Activated CD8-positive, alpha-beta T cell treated with anti-CD3 and anti-CD28 coated beads, Interleukin-2, amount 10 ng/mL, durations not matched to agents 7 days and 5 days (primary cell): ENCODE measurements around the gene ZSCAN21. TPM values are rescaled to one million over a fixed set of nuclear protein-coding genes. Genes with fewer than 3 reads are reported as not detected.

Source experiments
- ATAC-seq: fragments of 150-1000 bp; cut with Tn5 transposase; one replicate; pipeline ENCODE4 v1.10.0; 2021; ENCODE audit warnings: moderate library complexity
- CTCF ChIA-PET: fragments of 350-600 bp; sonication (Branson Sonifier 250); formaldehyde crosslinking; loops from one replicate; lab custom pipeline; 2021; ENCODE audit warnings: antibody characterized with exemption; lab: Charles Lee
- POLR2A ChIA-PET: fragments of 350-600 bp; sonication (Branson Sonifier 250); formaldehyde crosslinking; loops from one replicate; lab custom pipeline; 2021; ENCODE audit warnings: antibody characterized with exemption; lab: Charles Lee
- DNase-seq: peaks from one replicate; pipeline ENCODE4 v3.0.0-alpha.2; 2020
- H3K27ac Mint-ChIP-seq: one replicate; pipeline ENCODE4 v1.8.0; 2021; ENCODE audit warnings: mild to moderate bottlenecking, mixed read lengths
- H3K27me3 Mint-ChIP-seq: one replicate; pipeline ENCODE4 v1.8.0; 2021; ENCODE audit warnings: low read depth, mixed read lengths
- H3K36me3 Mint-ChIP-seq: one replicate; pipeline ENCODE4 v1.8.0; 2021; ENCODE audit warnings: low read depth, mixed read lengths
- H3K4me1 Mint-ChIP-seq: one replicate; pipeline ENCODE4 v1.8.0; 2021; ENCODE audit warnings: low read depth, mixed read lengths
- H3K4me3 Mint-ChIP-seq: one replicate; pipeline ENCODE4 v1.8.0; 2021; ENCODE audit warnings: mild to moderate bottlenecking, mixed read lengths
- H3K9me3 Mint-ChIP-seq: one replicate; pipeline ENCODE4 v1.8.0; 2022; ENCODE audit warnings: mixed read lengths; ENCODE audit not compliant: insufficient read depth
- total RNA-seq, 2 experiments: library from RNA; stranded (reverse); gene quantifications; one replicate each; pipeline ENCODE4 v1.2.3, GENCODE V29; 2021

ZSCAN21 gene
- total RNA-seq, 2 experiments from 2014 or later = 5.8 to 7.5 TPM

- no peaks in the 10 kb centered on the region for H3K27me3 Mint-ChIP-seq
- H3K27ac Mint-ChIP-seq = peak overlapping the region; percentile 54
- POLR2A ChIA-PET = interaction anchor here (0.5 to 6.3 kb wide), 2 partner anchors 10 to 74 kb away, joined by 3 to 57 read pairs; partner anchors contain the start of genes AP4M1 and MCM7
- no peak for DNase-seq
- peaks cover 49% of the 10 kb centered on the region for H3K4me1 Mint-ChIP-seq
- peaks cover 53% of the 10 kb centered on the region for H3K36me3 Mint-ChIP-seq
- H3K4me3 Mint-ChIP-seq = peak overlapping the region; percentile 1
- CTCF ChIA-PET = interaction anchor here (1.3 to 1.7 kb wide), 2 partner anchors 38 to 40 kb away, joined by 3 to 4 read pairs; no protein-coding TSS in a partner anchor
- H3K9me3 Mint-ChIP-seq = no peaks in the 10 kb centered on the region
- ATAC-seq = peak; percentile 8
Measured at GRCh38 chr7:100090527-100091410, 41.2 kb downstream of the ZSCAN21 start.

- peaks cover 60% of the 10 kb centered on the region for H3K36me3 Mint-ChIP-seq
- no peak for DNase-seq
- POLR2A ChIA-PET = interaction anchor here (0.5 to 6.3 kb wide), 2 partner anchors 9 to 75 kb away, joined by 3 to 57 read pairs; partner anchors contain the start of genes AP4M1 and MCM7
Measured at GRCh38 chr7:100091411-100092181, 42.0 kb downstream of the ZSCAN21 start.

GRCh38 chr7:100093054-100093453, 43.5 kb downstream of the ZSCAN21 start:
- Mint-ChIP-seq H3K27me3 (no peaks in the 10 kb centered on the region), H3K27ac (no peak overlapping the region), H3K9me3 (no peaks in the 10 kb centered on the region), H3K36me3 (peaks cover 72% of the 10 kb centered on the region), H3K4me1 (peaks cover 56% of the 10 kb centered on the region), H3K4me3 (no peak overlapping the region)
- ATAC-seq (no peak), DNase-seq (no peak)
- ChIA-PET POLR2A (interaction anchor here (0.7 to 6.3 kb wide), 2 partner anchors 8 to 64 kb away, joined by 3 to 57 read pairs; partner anchors contain the start of genes AP4M1 and MCM7), CTCF (no interaction called here)

More at GRCh38 chr7:100091411-100092181, 42.0 kb downstream of the ZSCAN21 start:
- peaks cover 53% of the 10 kb centered on the region for H3K4me1 Mint-ChIP-seq
- CTCF ChIA-PET = interaction anchor here (1.0 kb wide), 1 partner anchor 10 kb away, joined by 3 read pairs; the partner anchor contains the start of genes AP4M1 and MCM7
- H3K9me3 Mint-ChIP-seq = no peaks in the 10 kb centered on the region
- no peak for ATAC-seq
- H3K27me3 Mint-ChIP-seq = no peaks in the 10 kb centered on the region
- H3K27ac Mint-ChIP-seq = no peak overlapping the region
- H3K4me3 Mint-ChIP-seq = no peak overlapping the region

- H3K36me3 Mint-ChIP-seq = peaks cover 76% of the 10 kb centered on the region
- CTCF ChIA-PET = no interaction called here
- no peak overlapping the region for H3K27ac Mint-ChIP-seq
- DNase-seq (no peak), ATAC-seq (no peak)
- H3K4me1 Mint-ChIP-seq = peaks cover 56% of the 10 kb centered on the region
- no peaks in the 10 kb centered on the region for H3K9me3 Mint-ChIP-seq
- H3K27me3 Mint-ChIP-seq = no peaks in the 10 kb centered on the region
- no peak overlapping the region for H3K4me3 Mint-ChIP-seq
- POLR2A ChIA-PET = interaction anchor here (6.3 kb wide), 1 partner anchor 7 kb away, joined by 57 read pairs; the partner anchor contains the start of genes AP4M1 and MCM7
Measured at GRCh38 chr7:100093498-100093897, 43.9 kb downstream of the ZSCAN21 start.

GRCh38 chr7:100093925-100094486, 44.4 kb downstream of the ZSCAN21 start:
- no peak for DNase-seq
- no peak for ATAC-seq
- POLR2A ChIA-PET = interaction anchor here (6.3 kb wide), 1 partner anchor 7 kb away, joined by 57 read pairs; the partner anchor contains the start of genes AP4M1 and MCM7
- CTCF ChIA-PET = no interaction called here
- Mint-ChIP-seq H3K9me3 (no peaks in the 10 kb centered on the region), H3K4me1 (peaks cover 60% of the 10 kb centered on the region), H3K27ac (no peak overlapping the region), H3K4me3 (no peak overlapping the region), H3K36me3 (peaks cover 81% of the 10 kb centered on the region), H3K27me3 (no peaks in the 10 kb centered on the region)

GRCh38 chr7:100095289-100095688, 45.7 kb downstream of the ZSCAN21 start:
- CTCF ChIA-PET = no interaction called here
- peak overlapping the region; percentile 43 for H3K27ac Mint-ChIP-seq
- H3K4me1 Mint-ChIP-seq = peaks cover 65% of the 10 kb centered on the region
- H3K4me3 Mint-ChIP-seq = no peak overlapping the region
- ATAC-seq = no peak
- H3K9me3 Mint-ChIP-seq = no peaks in the 10 kb centered on the region
- no peaks in the 10 kb centered on the region for H3K27me3 Mint-ChIP-seq
- peaks cover 93% of the 10 kb centered on the region for H3K36me3 Mint-ChIP-seq
- POLR2A ChIA-PET = interaction anchor here (0.5 to 1.2 kb wide), 7 partner anchors 10 to 291 kb away, joined by 3 to 5 read pairs (median 3); partner anchors contain the start of genes TRIM4 and ZSCAN21
- no peak for DNase-seq

GRCh38 chr7:100095704-100096103, 46.1 kb downstream of the ZSCAN21 start:
- H3K4me3 Mint-ChIP-seq = no peak overlapping the region
- H3K27ac Mint-ChIP-seq = no peak overlapping the region
- peaks cover 92% of the 10 kb centered on the region for H3K36me3 Mint-ChIP-seq
- no peaks in the 10 kb centered on the region for H3K27me3 Mint-ChIP-seq
- H3K4me1 Mint-ChIP-seq = peaks cover 61% of the 10 kb centered on the region
- POLR2A ChIA-PET = interaction anchor here (0.5 to 1.2 kb wide), 6 partner anchors 11 to 291 kb away, joined by 3 to 4 read pairs (median 3); partner anchors contain the start of genes TRIM4 and ZSCAN21
- no peak for DNase-seq
- H3K9me3 Mint-ChIP-seq = no peaks in the 10 kb centered on the region
- no peak for ATAC-seq
- CTCF ChIA-PET = no interaction called here

GRCh38 chr7:100098913-100099312, 49.3 kb downstream of the ZSCAN21 start:
- ChIA-PET CTCF (no interaction called here), POLR2A (interaction anchor here (0.7 to 4.6 kb wide), 4 partner anchors 8 to 690 kb away, joined by 3 to 57 read pairs (median 11); partner anchors contain the start of genes BUD31, COPS6 and ZNF3)
- DNase-seq (no peak), ATAC-seq (no peak)
- Mint-ChIP-seq H3K27me3 (no peaks in the 10 kb centered on the region), H3K4me3 (peak overlapping the region; percentile 89), H3K4me1 (peaks cover 51% of the 10 kb centered on the region), H3K9me3 (no peaks in the 10 kb centered on the region), H3K27ac (peak overlapping the region; percentile 26), H3K36me3 (peaks cover 68% of the 10 kb centered on the region)

GRCh38 chr7:100099452-100099851, 49.9 kb downstream of the ZSCAN21 start:
- Mint-ChIP-seq H3K27me3 (no peaks in the 10 kb centered on the region), H3K4me1 (peaks cover 51% of the 10 kb centered on the region), H3K36me3 (peaks cover 67% of the 10 kb centered on the region), H3K27ac (peak overlapping the region; percentile 92), H3K4me3 (peak overlapping the region; percentile 89), H3K9me3 (no peaks in the 10 kb centered on the region)
- ChIA-PET CTCF (no interaction called here), POLR2A (interaction anchor here (0.7 to 4.6 kb wide), 4 partner anchors 9 to 690 kb away, joined by 3 to 57 read pairs (median 11); partner anchors contain the start of genes BUD31, COPS6 and ZNF3)
- no peak for ATAC-seq
- no peak for DNase-seq

GRCh38 chr7:100100420-100101015, 50.9 kb downstream of the ZSCAN21 start:
- Mint-ChIP-seq H3K4me1 (peaks cover 46% of the 10 kb centered on the region), H3K27me3 (no peaks in the 10 kb centered on the region), H3K27ac (peak overlapping the region; percentile 92), H3K9me3 (no peaks in the 10 kb centered on the region), H3K4me3 (peak overlapping the region; percentile 89), H3K36me3 (peaks cover 58% of the 10 kb centered on the region)
- CTCF ChIA-PET = interaction anchor here (0.8 to 3.6 kb wide), 8 partner anchors 11 to 542 kb away, joined by 3 to 24 read pairs (median 5); partner anchors contain the start of genes MBLAC1 and ZSCAN21
- DNase-seq (peak; percentile 90), ATAC-seq (peak; percentile 76)
- POLR2A ChIA-PET = interaction anchor here (0.5 to 4.6 kb wide), 19 partner anchors 10 to 629 kb away, joined by 3 to 57 read pairs (median 7); partner anchors contain the start of genes CNPY4, COPS6, GPC2 and LAMTOR4
